Activated CD4-positive, CD25-positive, alpha-beta regulatory T cell treated with anti-CD3 and anti-CD28 coated beads, Interleukin-2, amount 50 U/mL, for 72 hours (primary cell): ENCODE data around the gene EDN2.

Source experiments
- DNase-seq: peaks from one replicate; pipeline ENCODE4 v3.0.0; 2021

Gene EDN2

GRCh38 chr1:41434748-41435449 is 49.6 kb downstream of the EDN2 start:
- DNase-seq: no peak

- DNase-seq: no peak
Observed at GRCh38 chr1:41434306-41434705, 50.2 kb downstream of the EDN2 start.

- DNase-seq: no peak
Observed at GRCh38 chr1:41433501-41433900, 51.0 kb downstream of the EDN2 start.

- peak; percentile 87 for DNase-seq
Observed at GRCh38 chr1:41432481-41433280, 51.8 kb downstream of the EDN2 start.

GRCh38 chr1:41431490-41432350 is 52.8 kb downstream of the EDN2 start:
- no peak for DNase-seq

GRCh38 chr1:41430582-41430981 is 53.9 kb downstream of the EDN2 start:
- no peak for DNase-seq

- DNase-seq: no peak
Observed at GRCh38 chr1:41430069-41430468, 54.4 kb downstream of the EDN2 start.

- DNase-seq: no peak
Observed at GRCh38 chr1:41429641-41430035, 54.8 kb downstream of the EDN2 start.
